ENCODE data around the gene PTPRN. TPM values are rescaled to one million over a fixed set of nuclear protein-coding genes. Genes with fewer than 3 reads are reported as not detected.

Gene PTPRN
- total RNA-seq, 1 donor from 2014 or later, result 17.5 TPM

DNA sequence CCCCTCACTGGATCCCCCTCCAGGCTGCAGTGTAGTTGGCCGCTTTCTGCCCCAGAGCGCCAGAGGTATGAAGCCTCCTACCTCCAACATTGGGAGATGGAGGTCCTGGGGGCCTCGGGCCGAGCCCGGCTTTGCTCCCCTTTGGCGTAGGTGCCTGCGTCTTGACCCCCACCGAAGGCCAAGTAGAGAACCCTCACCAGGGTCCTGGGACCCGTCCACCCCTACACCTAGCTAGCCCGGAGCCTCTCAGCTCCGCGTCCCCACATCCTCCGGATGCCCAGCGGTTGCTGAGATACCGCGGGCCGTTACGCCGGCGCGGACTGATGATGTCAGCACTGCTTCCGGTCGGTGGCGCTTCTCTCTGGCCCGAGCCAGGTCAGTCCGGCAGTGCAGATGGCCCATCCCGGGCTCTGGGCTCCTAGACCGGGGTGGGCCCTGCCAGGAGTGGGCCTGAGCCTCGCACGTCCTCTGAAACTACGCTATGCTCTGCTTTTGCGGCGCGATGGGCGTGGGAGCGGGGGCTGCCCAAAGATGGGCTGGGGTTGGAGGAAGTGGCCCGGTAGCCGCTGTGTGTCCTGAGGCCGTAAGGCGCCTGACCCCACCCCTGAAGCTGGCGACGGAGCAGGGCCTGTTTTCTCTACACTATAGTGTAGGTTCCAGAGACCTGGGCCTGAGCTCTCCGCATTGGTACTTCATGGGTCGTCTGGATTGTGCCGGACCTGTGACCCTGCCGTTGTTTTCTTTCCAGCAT is 63.9 kb downstream of the PTPRN start, which contains the start of the genes GLB1L and STK16:
GLB1L (minus strand) TSS at position 297 of the 751 bp plus-strand sequence. CDS start 1,871 bp downstream, outside the sequence.
STK16 (plus strand) TSS at position 332 of the 751 bp plus-strand sequence. CDS start 521 bp downstream, outside the sequence.
- TF ChIP-seq, protein P1, sequence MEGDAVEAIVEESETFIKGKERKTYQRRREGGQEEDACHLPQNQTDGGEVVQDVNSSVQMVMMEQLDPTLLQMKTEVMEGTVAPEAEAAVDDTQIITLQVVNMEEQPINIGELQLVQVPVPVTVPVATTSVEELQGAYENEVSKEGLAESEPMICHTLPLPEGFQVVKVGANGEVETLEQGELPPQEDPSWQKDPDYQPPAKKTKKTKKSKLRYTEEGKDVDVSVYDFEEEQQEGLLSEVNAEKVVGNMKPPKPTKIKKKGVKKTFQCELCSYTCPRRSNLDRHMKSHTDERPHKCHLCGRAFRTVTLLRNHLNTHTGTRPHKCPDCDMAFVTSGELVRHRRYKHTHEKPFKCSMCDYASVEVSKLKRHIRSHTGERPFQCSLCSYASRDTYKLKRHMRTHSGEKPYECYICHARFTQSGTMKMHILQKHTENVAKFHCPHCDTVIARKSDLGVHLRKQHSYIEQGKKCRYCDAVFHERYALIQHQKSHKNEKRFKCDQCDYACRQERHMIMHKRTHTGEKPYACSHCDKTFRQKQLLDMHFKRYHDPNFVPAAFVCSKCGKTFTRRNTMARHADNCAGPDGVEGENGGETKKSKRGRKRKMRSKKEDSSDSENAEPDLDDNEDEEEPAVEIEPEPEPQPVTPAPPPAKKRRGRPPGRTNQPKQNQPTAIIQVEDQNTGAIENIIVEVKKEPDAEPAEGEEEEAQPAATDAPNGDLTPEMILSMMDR (conservative IDR thresholded peaks at IDR 0.05), result no peak
- Mint-ChIP-seq H3K9me3 (no peaks in the 10 kb centered on the region), H3K36me3 (no peaks in the 10 kb centered on the region)

DNA sequence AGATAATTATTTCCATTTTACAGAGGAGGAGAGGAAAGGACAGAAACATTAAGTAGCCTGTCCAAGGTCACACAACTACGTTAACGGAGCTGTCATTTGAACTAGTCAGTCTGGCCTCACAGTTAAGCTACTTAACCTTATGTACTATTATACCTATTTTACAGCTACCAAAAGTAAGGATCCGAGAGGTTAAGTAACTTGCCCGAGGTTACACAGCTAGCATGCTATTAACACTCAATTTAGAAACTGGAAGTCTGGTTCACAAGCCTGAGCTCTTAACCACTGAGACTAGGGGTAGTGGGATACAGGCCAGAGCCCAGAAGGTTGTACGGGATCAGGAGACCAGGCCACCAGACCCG is 64.4 kb downstream of the PTPRN start:
- TF ChIP-seq, protein P1 (conservative IDR thresholded peaks at IDR 0.05), result no peak
- H3K4me1 Mint-ChIP-seq (ENCODE audit: unreplicated experiment), result peaks cover 13% of the 10 kb centered on the region
- no peak for DNase-seq (ENCODE audit: extremely low spot score, unreplicated experiment)
- no peaks in the 10 kb centered on the region for H3K9me3 Mint-ChIP-seq
- peak overlapping the region; percentile 93 for H3K27ac Mint-ChIP-seq
- no peaks in the 10 kb centered on the region for H3K36me3 Mint-ChIP-seq
- H3K27me3 Mint-ChIP-seq, result no peaks in the 10 kb centered on the region
- H3K4me3 Mint-ChIP-seq, result peak overlapping the region; percentile 95

More for the DNA sequence above, 63.9 kb downstream of the PTPRN start, which contains the start of the genes GLB1L and STK16:
- Mint-ChIP-seq H3K4me3 (peak within 1 kb of the TSS; percentile 95), H3K4me1 (ENCODE audit: unreplicated experiment) (peaks cover 14% of the 10 kb centered on the region), H3K27ac (peak within 1 kb of the TSS; percentile 93), H3K27me3 (no peaks in the 10 kb centered on the region)
- DNase-seq (ENCODE audit: extremely low spot score, unreplicated experiment), result peak; percentile 95

DNA sequence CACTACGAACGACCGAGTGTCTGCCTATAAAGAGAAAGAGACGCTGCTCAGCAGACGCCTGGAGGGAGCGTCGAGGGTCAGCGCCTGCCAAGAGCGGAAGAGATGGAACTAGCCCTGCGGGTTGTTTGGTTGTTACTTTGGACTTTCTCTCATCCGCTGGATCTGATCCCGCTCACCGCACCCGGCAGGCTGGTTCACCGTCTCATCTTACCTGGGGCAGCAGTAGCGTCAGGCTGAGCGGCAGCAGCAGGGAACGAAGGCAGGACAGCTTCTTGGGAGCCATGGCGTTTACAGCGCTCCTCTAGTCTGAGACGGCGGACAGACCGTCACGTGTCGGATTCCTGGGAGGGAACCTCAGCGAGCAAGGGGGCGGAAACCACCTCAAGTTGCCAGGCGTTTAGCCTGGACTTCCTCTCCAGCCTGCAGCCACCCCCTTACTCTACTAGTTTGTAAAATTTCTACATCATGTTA is 65.9 kb downstream of the PTPRN start:
- Mint-ChIP-seq H3K4me3 (peak overlapping the region; percentile 72), H3K36me3 (no peaks in the 10 kb centered on the region)

More for the DNA sequence above, 65.9 kb downstream of the PTPRN start:
- TF ChIP-seq, protein P1 (conservative IDR thresholded peaks at IDR 0.05), result no peak
- H3K27me3 Mint-ChIP-seq, result no peaks in the 10 kb centered on the region
- no peaks in the 10 kb centered on the region for H3K4me1 Mint-ChIP-seq (ENCODE audit: unreplicated experiment)
- no peaks in the 10 kb centered on the region for H3K9me3 Mint-ChIP-seq
- no peak for DNase-seq (ENCODE audit: extremely low spot score, unreplicated experiment)
- no peak overlapping the region for H3K27ac Mint-ChIP-seq

Small RNA genes lying within 50 kb of the gene (microRNA-seq; reads per million reads assigned to microRNA genes)
- not detected for gene MIR153-1

Other genes starting within 250 kb of the PTPRN start
- gene IHH, start 248.5 kb downstream of the PTPRN start, total RNA-seq (ENCODE audit: low replicate concordance), result 10.8 and 13.8 TPM in 2 replicates
- 17.9 and 19.6 TPM in 2 replicates for gene NHEJ1, start 148.6 kb downstream of the PTPRN start, total RNA-seq (ENCODE audit: low replicate concordance)
- gene SLC23A3, start 139.4 kb downstream of the PTPRN start, total RNA-seq (ENCODE audit: low replicate concordance), result 5.5 and 6.1 TPM in 2 replicates
- gene CNPPD1, start 132.5 kb downstream of the PTPRN start, total RNA-seq (ENCODE audit: low replicate concordance), result 37.8 and 54.0 TPM in 2 replicates
- 86.2 and 88.7 TPM in 2 replicates for gene RETREG2, start 131.1 kb downstream of the PTPRN start, total RNA-seq (ENCODE audit: low replicate concordance)
- gene ZFAND2B, start 102.6 kb downstream of the PTPRN start, total RNA-seq (ENCODE audit: low replicate concordance), result 25.9 and 28.2 TPM in 2 replicates
- 40.4 and 70.7 TPM in 2 replicates for gene ABCB6, start 90.4 kb downstream of the PTPRN start, total RNA-seq (ENCODE audit: low replicate concordance)
- gene ATG9A, start 79.8 kb downstream of the PTPRN start, total RNA-seq (ENCODE audit: low replicate concordance), result 46.4 and 52.9 TPM in 2 replicates
- 58.7 and 58.8 TPM in 2 replicates for gene ANKZF1, start 79.6 kb downstream of the PTPRN start, total RNA-seq (ENCODE audit: low replicate concordance)
- gene GLB1L, start 64.0 kb downstream of the PTPRN start, total RNA-seq (ENCODE audit: low replicate concordance), result 4.4 and 16.1 TPM in 2 replicates
- gene STK16, start 63.9 kb downstream of the PTPRN start, total RNA-seq (ENCODE audit: low replicate concordance), result 34.2 and 37.5 TPM in 2 replicates
- gene TUBA4B, start 56.2 kb downstream of the PTPRN start, total RNA-seq (ENCODE audit: low replicate concordance), result not detected in 2 replicates
- gene TUBA4A, start 55.5 kb downstream of the PTPRN start, total RNA-seq (ENCODE audit: low replicate concordance), result 25.4 and 81.1 TPM in 2 replicates
- 68.5 and 109 TPM in 2 replicates for gene DNAJB2, start 30.0 kb downstream of the PTPRN start, total RNA-seq (ENCODE audit: low replicate concordance)
- not detected in 2 replicates for gene RESP18, start 23.3 kb upstream of the PTPRN start, total RNA-seq (ENCODE audit: low replicate concordance)
- 54.1 and 56.1 TPM in 2 replicates for gene DNPEP, start 78.5 kb upstream of the PTPRN start, total RNA-seq (ENCODE audit: low replicate concordance)
- 1.4 and 9.3 TPM in 2 replicates for gene DES, start 109.0 kb upstream of the PTPRN start, total RNA-seq (ENCODE audit: low replicate concordance)
- 11.5 and 49.4 TPM in 2 replicates for gene SPEG, start 125.4 kb upstream of the PTPRN start, total RNA-seq (ENCODE audit: low replicate concordance)
- gene GMPPA, start 189.5 kb upstream of the PTPRN start, total RNA-seq (ENCODE audit: low replicate concordance), result 34.4 and 48.8 TPM in 2 replicates
- 0.79 and 0.99 TPM in 2 replicates for gene ASIC4, start 205.1 kb upstream of the PTPRN start, total RNA-seq (ENCODE audit: low replicate concordance)
- gene CHPF, start 234.4 kb upstream of the PTPRN start, total RNA-seq (ENCODE audit: low replicate concordance), result 47.5 and 73.7 TPM in 2 replicates
- 7.8 and 9.7 TPM in 2 replicates for gene TMEM198, start 234.6 kb upstream of the PTPRN start, total RNA-seq (ENCODE audit: low replicate concordance)

Measured in type B pancreatic cell (in vitro differentiated cells).